Measurements from ENCODE around the gene ANKMY1.

DNA sequence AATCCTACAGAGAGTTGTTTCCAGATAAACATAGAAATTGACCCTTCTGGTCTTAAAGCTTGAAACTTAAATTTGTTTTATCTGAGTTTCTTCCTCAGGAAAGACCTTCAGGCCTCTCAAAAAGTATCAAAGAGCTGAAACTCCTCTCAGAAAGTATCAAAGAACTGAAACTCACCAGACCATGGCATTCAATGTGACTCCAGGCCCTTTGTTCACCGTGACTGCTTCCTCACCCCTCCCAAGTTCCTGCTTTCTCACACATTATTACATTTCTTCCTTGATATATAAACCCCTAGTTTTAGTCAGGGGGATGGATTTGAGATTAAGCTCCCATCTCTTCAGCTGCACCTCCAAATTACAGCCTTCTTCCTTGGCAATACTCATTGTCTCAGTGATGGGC lies 6.0 kb downstream of the ANKMY1 start:
- TF ChIP-seq ZNF274 (CRISPR knock-in tag; IDR thresholded peaks at IDR 0.05) = no peak
- TF ChIP-seq ZNF530 (CRISPR knock-in tag; IDR thresholded peaks at IDR 0.05; ENCODE audit: low read depth) = no peak
- no peak for TF ChIP-seq CTCF (CRISPR knock-in tag; IDR thresholded peaks at IDR 0.05)
- TF ChIP-seq ZBTB7A (CRISPR knock-in tag; IDR thresholded peaks at IDR 0.05) = no peak
- TF ChIP-seq, protein P1, sequence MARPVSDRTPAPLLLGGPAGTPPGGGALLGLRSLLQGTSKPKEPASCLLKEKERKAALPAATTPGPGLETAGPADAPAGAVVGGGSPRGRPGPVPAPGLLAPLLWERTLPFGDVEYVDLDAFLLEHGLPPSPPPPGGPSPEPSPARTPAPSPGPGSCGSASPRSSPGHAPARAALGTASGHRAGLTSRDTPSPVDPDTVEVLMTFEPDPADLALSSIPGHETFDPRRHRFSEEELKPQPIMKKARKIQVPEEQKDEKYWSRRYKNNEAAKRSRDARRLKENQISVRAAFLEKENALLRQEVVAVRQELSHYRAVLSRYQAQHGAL (CRISPR knock-in tag; IDR thresholded peaks at IDR 0.05; ENCODE audit: not compliant biosample characterization) = no peak
- TF ChIP-seq ERF (CRISPR knock-in tag; IDR thresholded peaks at IDR 0.05) = no peak
- TF ChIP-seq ZNF747 (CRISPR knock-in tag; IDR thresholded peaks at IDR 0.05; ENCODE audit: borderline replicate concordance) = no peak
- no peak for TF ChIP-seq BHLHE40 (IDR thresholded peaks at IDR 0.05; ENCODE audit: low read length)
- TF ChIP-seq, protein P2, sequence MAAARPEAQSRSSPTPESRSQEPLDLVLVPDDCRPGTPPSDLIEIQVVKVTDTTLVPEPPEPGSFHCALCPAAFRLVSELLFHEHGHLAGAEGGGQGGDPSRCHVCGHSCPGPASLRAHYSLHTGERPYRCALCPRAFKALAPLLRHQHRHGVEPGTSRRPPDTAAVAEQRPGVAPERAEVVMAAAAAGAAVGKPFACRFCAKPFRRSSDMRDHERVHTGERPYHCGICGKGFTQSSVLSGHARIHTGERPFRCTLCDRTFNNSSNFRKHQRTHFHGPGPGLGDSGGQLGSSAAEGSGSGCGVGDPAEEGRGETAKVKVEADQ (CRISPR knock-in tag; IDR thresholded peaks at IDR 0.05; ENCODE audit: borderline replicate concordance) = no peak
- TF ChIP-seq ETV5 (CRISPR knock-in tag; IDR thresholded peaks at IDR 0.05; ENCODE audit: borderline replicate concordance) = no peak
- TF ChIP-seq ZNF138 (CRISPR knock-in tag; IDR thresholded peaks at IDR 0.05; ENCODE audit: low read depth) = no peak
- no peak for TF ChIP-seq ZBTB7B (CRISPR knock-in tag; IDR thresholded peaks at IDR 0.05)
- no peak for TF ChIP-seq USF2 (IDR thresholded peaks at IDR 0.05; ENCODE audit: low read depth, low read length)
- no peak for TF ChIP-seq USF2 (CRISPR knock-in tag; IDR thresholded peaks at IDR 0.05; ENCODE audit: borderline replicate concordance)

Measured in HepG2 (cell line).